AG10803 (cell line): ENCODE data around the gene GINM1.

Experiments
- DNase-seq: peaks from one replicate; pipeline ENCODE4 v3.0.0; 2010; ENCODE audit warnings: low read depth
- H3K4me3 ChIP-seq: 2 replicates; pipeline ENCODE4 v1.5.1; 2011; ENCODE audit warnings: mild to moderate bottlenecking, low read length, control low read depth
- TF ChIP-seq, protein P1 (sequence below): conservative IDR thresholded peaks from 2 replicates; pipeline ENCODE4 v1.5.1; 2011; ENCODE audit warnings: mild to moderate bottlenecking, low read length, control low read depth, inconsistent platforms

Gene GINM1

DNA sequence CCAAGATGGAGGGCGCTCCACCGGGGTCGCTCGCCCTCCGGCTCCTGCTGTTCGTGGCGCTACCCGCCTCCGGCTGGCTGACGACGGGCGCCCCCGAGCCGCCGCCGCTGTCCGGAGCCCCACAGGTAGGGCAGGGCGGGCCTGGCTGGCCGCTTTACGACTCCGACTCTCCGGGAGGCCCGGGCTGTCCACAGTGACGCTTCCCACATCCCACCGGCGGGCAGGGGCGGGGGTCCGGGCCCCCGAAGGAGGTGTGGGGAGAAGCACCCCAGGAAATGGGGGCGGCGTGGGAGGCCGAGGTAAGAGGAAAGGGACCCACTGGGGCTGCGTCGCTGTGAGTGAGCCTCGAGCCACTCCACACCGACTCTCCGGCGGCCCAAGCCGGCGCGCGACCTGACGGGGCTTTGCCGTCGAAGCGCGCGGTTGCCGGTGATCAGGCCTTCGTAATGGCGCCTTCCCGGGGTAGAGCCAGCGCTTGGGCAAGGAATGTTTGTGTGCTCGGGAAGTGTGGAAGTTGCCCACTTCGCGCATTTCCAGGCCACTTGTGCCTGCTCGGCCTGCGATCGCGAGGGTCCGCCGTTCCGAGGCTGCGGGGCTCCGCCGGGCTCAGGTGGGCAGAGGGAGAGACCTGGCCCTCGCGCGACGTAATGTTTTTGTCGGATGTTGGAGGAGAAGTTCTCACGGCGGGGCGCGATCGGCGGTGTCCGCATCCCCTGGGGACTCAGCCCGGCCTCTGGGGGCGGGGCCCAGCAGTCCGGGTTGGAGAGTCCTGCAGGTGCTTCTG, 427 bp downstream of the GINM1 start:
- DNase-seq, result peak; percentile 36
- peak overlapping the region; percentile 89 for H3K4me3 ChIP-seq
- TF ChIP-seq, protein P1, sequence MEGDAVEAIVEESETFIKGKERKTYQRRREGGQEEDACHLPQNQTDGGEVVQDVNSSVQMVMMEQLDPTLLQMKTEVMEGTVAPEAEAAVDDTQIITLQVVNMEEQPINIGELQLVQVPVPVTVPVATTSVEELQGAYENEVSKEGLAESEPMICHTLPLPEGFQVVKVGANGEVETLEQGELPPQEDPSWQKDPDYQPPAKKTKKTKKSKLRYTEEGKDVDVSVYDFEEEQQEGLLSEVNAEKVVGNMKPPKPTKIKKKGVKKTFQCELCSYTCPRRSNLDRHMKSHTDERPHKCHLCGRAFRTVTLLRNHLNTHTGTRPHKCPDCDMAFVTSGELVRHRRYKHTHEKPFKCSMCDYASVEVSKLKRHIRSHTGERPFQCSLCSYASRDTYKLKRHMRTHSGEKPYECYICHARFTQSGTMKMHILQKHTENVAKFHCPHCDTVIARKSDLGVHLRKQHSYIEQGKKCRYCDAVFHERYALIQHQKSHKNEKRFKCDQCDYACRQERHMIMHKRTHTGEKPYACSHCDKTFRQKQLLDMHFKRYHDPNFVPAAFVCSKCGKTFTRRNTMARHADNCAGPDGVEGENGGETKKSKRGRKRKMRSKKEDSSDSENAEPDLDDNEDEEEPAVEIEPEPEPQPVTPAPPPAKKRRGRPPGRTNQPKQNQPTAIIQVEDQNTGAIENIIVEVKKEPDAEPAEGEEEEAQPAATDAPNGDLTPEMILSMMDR, result no peak

DNA sequence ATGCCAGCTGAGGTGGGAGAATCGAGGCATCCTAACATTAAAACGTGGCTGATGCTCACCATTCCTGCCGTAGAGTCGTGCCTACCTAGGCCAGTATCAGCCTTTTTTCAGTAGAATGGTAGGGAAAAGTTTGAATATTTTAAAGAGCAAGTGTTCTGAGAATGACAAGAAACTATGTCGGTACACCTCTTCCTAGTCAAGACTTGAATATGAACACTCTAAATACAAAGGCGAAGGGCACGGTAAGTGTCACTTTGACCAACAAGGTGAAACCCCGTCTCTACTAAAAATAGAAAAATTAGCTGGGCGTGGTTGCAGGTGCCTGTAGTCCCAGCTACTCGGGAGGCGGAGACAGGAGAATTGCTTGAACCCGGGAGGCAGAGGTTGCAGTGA, 1.0 kb downstream of the GINM1 start:
- no peak for DNase-seq
- TF ChIP-seq, protein P1, result no peak
- H3K4me3 ChIP-seq, result peak overlapping the region; percentile 89

DNA sequence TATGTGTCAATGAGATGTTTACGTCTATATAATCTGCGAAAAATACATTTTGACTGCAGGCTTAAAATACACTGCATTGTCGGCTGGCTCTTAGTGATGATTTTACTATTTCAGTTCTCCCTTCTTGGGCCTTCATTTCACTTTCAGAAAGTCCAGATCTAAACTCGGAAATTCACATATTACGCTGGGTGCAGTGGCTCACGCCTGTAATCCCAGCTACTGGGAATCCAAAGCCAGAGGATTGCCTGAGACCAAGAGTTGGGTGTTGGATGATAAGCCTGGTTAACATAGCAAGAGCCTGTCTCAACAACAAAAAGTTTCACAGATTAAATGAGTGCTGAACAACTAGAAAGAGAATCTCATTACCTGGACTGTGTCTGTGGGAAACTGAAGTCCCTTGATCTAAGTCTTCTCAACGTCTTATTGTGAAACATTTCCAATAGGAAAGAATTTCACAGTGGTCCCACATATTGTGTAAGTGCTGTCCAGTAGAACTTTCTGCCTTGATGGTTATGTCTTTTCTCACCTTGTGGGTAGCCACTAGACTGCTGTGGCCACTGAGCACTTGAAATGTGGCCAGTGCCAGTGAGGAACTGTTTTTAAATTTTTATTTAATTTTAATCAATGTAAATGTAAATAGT, 1.9 kb downstream of the GINM1 start:
- no peak overlapping the region for H3K4me3 ChIP-seq
- TF ChIP-seq, protein P1, result no peak
- no peak for DNase-seq

DNA sequence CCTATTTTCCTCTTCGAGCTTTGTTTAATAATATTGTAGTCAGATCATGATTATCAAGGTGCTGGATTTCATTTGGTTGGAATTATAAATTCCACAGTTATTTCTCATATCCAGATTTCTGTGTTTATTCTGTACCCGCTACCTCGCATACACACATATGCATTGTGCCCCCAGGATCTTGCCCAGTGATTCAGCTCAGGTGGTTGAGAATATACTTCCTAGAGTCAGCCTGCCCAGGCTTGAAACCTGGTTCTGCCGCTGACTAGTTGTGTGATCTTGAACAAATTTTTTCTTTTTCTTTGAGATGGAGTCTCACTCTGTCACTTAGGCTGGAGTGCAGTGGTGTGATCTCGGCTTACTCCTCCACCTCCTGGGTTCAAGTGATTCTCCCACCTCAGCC, 14.7 kb downstream of the GINM1 start:
- no peak overlapping the region for H3K4me3 ChIP-seq
- TF ChIP-seq, protein P1, result no peak
- no peak for DNase-seq

DNA sequence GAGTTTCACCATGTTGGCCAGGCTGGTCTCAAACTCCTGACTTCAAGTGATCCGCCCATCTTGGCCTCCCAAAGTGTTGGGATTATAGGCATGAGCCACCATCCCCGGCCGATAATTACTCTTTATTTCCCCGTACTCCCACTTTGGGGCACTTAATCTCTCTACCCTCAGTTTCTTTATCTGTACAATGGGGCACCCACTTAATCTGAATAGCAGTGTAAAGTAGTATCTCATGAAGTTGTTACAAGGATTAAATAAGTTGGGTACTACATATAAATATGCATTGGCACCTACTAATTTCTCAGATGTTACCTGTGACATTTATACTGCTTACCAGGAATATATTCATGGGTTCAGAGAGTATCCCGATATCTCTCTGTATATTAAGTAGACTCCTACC, 15.2 kb downstream of the GINM1 start:
- TF ChIP-seq, protein P1, result no peak
- H3K4me3 ChIP-seq, result no peak overlapping the region
- no peak for DNase-seq

DNA sequence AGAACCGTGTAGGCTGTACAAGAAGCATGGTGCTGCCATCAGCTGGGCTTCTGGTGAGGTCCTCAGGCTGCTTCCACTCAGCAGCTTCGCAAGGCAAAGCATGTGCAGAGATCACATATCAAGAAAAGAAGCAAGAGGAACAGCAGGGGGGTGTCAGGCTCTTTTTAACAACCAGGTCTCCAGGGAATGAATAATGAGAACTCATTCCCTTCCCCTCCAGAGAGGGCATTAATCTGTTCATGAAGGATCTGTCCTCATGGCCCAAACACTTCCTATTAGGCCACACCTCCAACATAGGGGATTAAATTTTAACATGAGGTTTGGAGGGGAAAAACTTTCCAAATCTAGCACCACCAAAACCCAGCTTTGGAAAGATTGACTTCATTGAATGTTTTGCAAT, 20.0 kb downstream of the GINM1 start:
- no peak overlapping the region for H3K4me3 ChIP-seq
- TF ChIP-seq, protein P1, result no peak
- DNase-seq, result no peak

DNA sequence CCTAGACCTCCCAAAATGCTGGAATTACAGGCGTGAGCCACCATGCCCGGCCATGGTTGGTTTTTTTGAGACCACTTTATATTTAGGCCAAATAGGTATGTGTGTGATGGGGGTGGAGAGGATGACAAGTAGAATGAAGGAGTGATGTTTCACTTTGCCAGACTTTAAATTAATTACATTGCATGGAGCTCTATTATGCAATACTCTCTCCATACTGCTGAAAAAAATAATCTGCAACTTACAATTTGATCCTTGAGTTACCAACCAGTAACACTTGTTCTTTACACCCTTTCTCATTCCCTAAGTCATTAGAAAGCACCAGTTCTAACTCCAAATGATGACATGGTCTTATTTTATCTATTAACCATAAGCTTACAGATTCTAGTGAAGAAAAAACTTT, 26.8 kb downstream of the GINM1 start:
- TF ChIP-seq, protein P1, result no peak
- no peak overlapping the region for H3K4me3 ChIP-seq
- no peak for DNase-seq
